H1 (cell line): Measurements from ENCODE around the gene IQCN. TPM values are rescaled to one million over a fixed set of nuclear protein-coding genes. Genes with fewer than 3 reads are reported as not detected.

Source experiments
- CTCF ChIA-PET: fragments of 300-600 bp; sonication (Branson Sonifier 250); formaldehyde crosslinking; loops from one replicate; lab custom pipeline; 2021; ENCODE audit not compliant: partially characterized antibody; lab: Charles Lee
- POLR2A ChIA-PET: fragments of 300-600 bp; sonication (Branson Sonifier 250); formaldehyde crosslinking; loops from one replicate; lab custom pipeline; 2021; ENCODE audit warnings: inconsistent platforms; ENCODE audit not compliant: partially characterized antibody; lab: Charles Lee
- DNase-seq, 2 experiments: peaks; one replicate each; pipeline versions ENCODE4 v3.0.0 to v3.0.0-alpha.2; 2010 to 2022; ENCODE audit warnings: low spot score in 2 of 2, low read depth in 1 of 2, mixed read lengths in 1 of 2
- FAIRE-seq: peaks from 2 replicates; lab custom pipeline; 2011; peaks lifted over from hg19 to GRCh38; lab: Jason Lieb, UNC
- H2AFZ ChIP-seq: 2 replicates; pipeline ENCODE4 v1.8.1; 2012; ENCODE audit warnings: low read length, inconsistent platforms
- H2AK5ac ChIP-seq: 2 replicates; pipeline ENCODE4 v1.6.1; 2013; ENCODE audit warnings: low read depth, low read length
- H2BK120ac ChIP-seq: replicated peaks from 2 replicates; pipeline ENCODE3; 2013; ENCODE audit warnings: low read depth, low read length, inconsistent platforms
- H2BK12ac ChIP-seq: 2 replicates; pipeline ENCODE4 v1.6.1; 2013; ENCODE audit warnings: low read depth, low read length
- H2BK15ac ChIP-seq: 2 replicates; pipeline ENCODE4 v1.6.1; 2013; ENCODE audit warnings: low read length
- H2BK20ac ChIP-seq: 2 replicates; pipeline ENCODE4 v1.6.1; 2013; ENCODE audit warnings: low read length
- H2BK5ac ChIP-seq: 2 replicates; pipeline ENCODE4 v1.6.1; 2013; ENCODE audit warnings: low read depth, low read length
- H3K14ac ChIP-seq: 2 replicates; pipeline ENCODE4 v1.6.1; 2013; ENCODE audit warnings: inconsistent platforms; ENCODE audit not compliant: insufficient read length
- H3K18ac ChIP-seq: 2 replicates; pipeline ENCODE4 v1.6.1; 2013; ENCODE audit warnings: low read length; ENCODE audit errors: extremely low read depth
- H3K23ac ChIP-seq: 2 replicates; pipeline ENCODE4 v1.6.1; 2013; ENCODE audit warnings: inconsistent platforms; ENCODE audit not compliant: insufficient read length
- H3K23me2 ChIP-seq: 2 replicates; pipeline ENCODE4 v1.6.1; 2013; ENCODE audit warnings: low read depth, low read length
- H3K27ac ChIP-seq: 2 replicates; pipeline ENCODE4 v1.6.1; 2011; ENCODE audit warnings: low read depth, low read length, inconsistent platforms
- H3K27me3 ChIP-seq, 4 experiments: replicated peaks in 1 of 4; 1 replicate in 1 of 4; 2 replicates in 3 of 4; pipeline versions ENCODE4 v1.6.1 to v1.8.1; 2011 to 2013; ENCODE audit warnings: low read length in 3 of 4, mild to moderate bottlenecking in 3 of 4, inconsistent platforms in 2 of 4, mixed read lengths in 2 of 4, moderate library complexity in 1 of 4; ENCODE audit not compliant: control insufficient read depth in 3 of 4, insufficient read depth in 3 of 4; ENCODE audit errors: extremely low read depth in 1 of 4
- H3K36me3 ChIP-seq, 4 experiments: 2 replicates each; pipeline versions ENCODE4 v1.6.1 to v1.8.1; 2011 to 2013; ENCODE audit warnings: mild to moderate bottlenecking in 4 of 4, low read length in 3 of 4, moderate library complexity in 2 of 4, control low read depth in 1 of 4, inconsistent platforms in 1 of 4; ENCODE audit not compliant: insufficient read depth in 4 of 4, control insufficient read depth in 2 of 4
- H3K4ac ChIP-seq: replicated peaks from 2 replicates; pipeline ENCODE3; 2013; ENCODE audit warnings: low read length, low read depth, mixed read lengths, inconsistent platforms; ENCODE audit not compliant: insufficient read length
- H3K4me1 ChIP-seq, 4 experiments: replicated peaks in 1 of 4; 1 replicate in 1 of 4; 2 replicates in 3 of 4; pipeline versions ENCODE4 v1.6.1 to v1.8.1; 2011 to 2013; ENCODE audit warnings: low read length in 3 of 4, inconsistent platforms in 2 of 4, mixed read lengths in 1 of 4; ENCODE audit not compliant: insufficient read depth in 4 of 4, control insufficient read depth in 3 of 4
- H3K4me2 ChIP-seq, 2 experiments: 2 replicates each; pipeline versions ENCODE4 v1.6.1 to v1.8.1; 2011 to 2013; ENCODE audit warnings: low read depth in 2 of 2, low read length in 2 of 2, control low read depth in 1 of 2, inconsistent platforms in 1 of 2, mild to moderate bottlenecking in 1 of 2; ENCODE audit not compliant: insufficient read depth in 1 of 2
- H3K4me3 ChIP-seq, 4 experiments: fragments of 200-600, 300-600 bp in 1 of 4; sonication (generic), shearing (Covaris generic), sonication (Bioruptor Twin) in 1 of 4; 2 replicates each; pipeline versions ENCODE4 v1.5.1 to v1.8.1; 2011 to 2016; ENCODE audit warnings: low read length in 4 of 4, low read depth in 3 of 4, control low read depth in 2 of 4, inconsistent platforms in 2 of 4, mild to moderate bottlenecking in 2 of 4, mixed read lengths in 1 of 4, moderate library complexity in 1 of 4; ENCODE audit not compliant: insufficient read depth in 2 of 4; ENCODE audit errors: extremely low read depth in 1 of 4
- H3K56ac ChIP-seq: replicated peaks from 2 replicates; pipeline ENCODE3; 2013; ENCODE audit warnings: low read depth, mild to moderate bottlenecking, mixed read lengths, low read length, inconsistent platforms; ENCODE audit not compliant: insufficient read length
- H3K79me1 ChIP-seq: 2 replicates; pipeline ENCODE4 v1.6.1; 2013; ENCODE audit warnings: low read depth, low read length, control low read depth
- H3K79me2 ChIP-seq, 2 experiments: 2 replicates each; pipeline versions ENCODE4 v1.6.1 to v1.8.1; 2012 to 2013; ENCODE audit warnings: low read length in 2 of 2, mild to moderate bottlenecking in 2 of 2, inconsistent platforms in 1 of 2; ENCODE audit not compliant: insufficient read depth in 2 of 2, control insufficient read depth in 1 of 2
- H3K9ac ChIP-seq, 4 experiments: replicated peaks in 1 of 4; 1 replicate in 1 of 4; 2 replicates in 3 of 4; pipeline versions ENCODE4 v1.6.1 to v1.8.1; 2011 to 2013; ENCODE audit warnings: low read depth in 3 of 4, low read length in 3 of 4, control low read depth in 2 of 4, mild to moderate bottlenecking in 2 of 4, moderate library complexity in 2 of 4, inconsistent platforms in 1 of 4; ENCODE audit errors: extremely low read depth in 1 of 4
- H3K9me3 ChIP-seq, 2 experiments: 2 replicates each; pipeline versions ENCODE4 v1.6.1 to v1.8.1; 2012 to 2013; ENCODE audit warnings: mild to moderate bottlenecking in 2 of 2, moderate library complexity in 2 of 2, control low read depth in 1 of 2, inconsistent platforms in 1 of 2, low read depth in 1 of 2, low read length in 1 of 2, mixed read lengths in 1 of 2; ENCODE audit not compliant: insufficient read depth in 2 of 2
- H4K20me1 ChIP-seq, 2 experiments: replicated peaks in 1 of 2; 2 replicates each; pipeline versions ENCODE3 to v1.8.1; 2011 to 2013; ENCODE audit warnings: inconsistent platforms in 2 of 2, low read length in 2 of 2, mild to moderate bottlenecking in 1 of 2; ENCODE audit not compliant: insufficient read depth in 2 of 2, control insufficient read depth in 1 of 2
- H4K5ac ChIP-seq: 2 replicates; pipeline ENCODE4 v1.6.1; 2013; ENCODE audit warnings: low read length, low read depth, mixed read lengths, inconsistent platforms; ENCODE audit not compliant: insufficient read length
- H4K8ac ChIP-seq: 2 replicates; pipeline ENCODE4 v1.8.0; 2013; ENCODE audit warnings: mild to moderate bottlenecking, moderate library complexity, low read length, inconsistent platforms; ENCODE audit not compliant: insufficient read depth; ENCODE audit errors: extremely low read depth
- H4K91ac ChIP-seq: replicated peaks from 2 replicates; pipeline ENCODE3; 2013; ENCODE audit warnings: low read length, mixed read lengths, inconsistent platforms; ENCODE audit not compliant: insufficient read length
- BACH1 ChIP-seq: IDR thresholded peaks from 2 replicates; pipeline ENCODE4 v1.6.1; 2012; ENCODE audit warnings: low read length, improper control_type of control experiment
- BRCA1 ChIP-seq: IDR thresholded peaks from 2 replicates; pipeline ENCODE4 v1.6.1; 2012; ENCODE audit warnings: low read depth, low read length, improper control_type of control experiment
- CTBP2 ChIP-seq: IDR thresholded peaks from 2 replicates; pipeline ENCODE4 v1.7.0; 2011; ENCODE audit warnings: borderline replicate concordance, mild to moderate bottlenecking, moderate library complexity, mixed read lengths, low read length; ENCODE audit not compliant: insufficient read depth, insufficient read length
- HDAC2 ChIP-seq, 2 experiments: fragments of 300-600 bp in 1 of 2; sonication (generic) in 1 of 2; IDR thresholded peaks; 2 replicates each; pipeline ENCODE4 v1.6.1; 2011 to 2012; ENCODE audit warnings: low read depth in 2 of 2, low read length in 2 of 2, mild to moderate bottlenecking in 2 of 2, moderate library complexity in 2 of 2, borderline replicate concordance in 1 of 2, inconsistent platforms in 1 of 2
- KDM4A ChIP-seq: IDR thresholded peaks from one replicate; pipeline ENCODE4 v1.7.1; 2012; ENCODE audit warnings: low read depth, mild to moderate bottlenecking, moderate library complexity, low read length, inconsistent platforms; ENCODE audit not compliant: severe bottlenecking
- KDM5A ChIP-seq: fragments of 200-600 bp; IDR thresholded peaks from 2 replicates; pipeline ENCODE4 v1.7.1; 2012; ENCODE audit warnings: mild to moderate bottlenecking, low read length, inconsistent platforms, mixed read lengths
- POLR2A ChIP-seq, 2 experiments: IDR thresholded peaks; 1 replicate in 1 of 2; 2 replicates in 1 of 2; pipeline ENCODE4 v1.6.1; 2011; ENCODE audit warnings: low read depth in 2 of 2, low read length in 2 of 2, mild to moderate bottlenecking in 2 of 2; ENCODE audit errors: control extremely low read depth in 1 of 2
- RAD21 ChIP-seq, 2 experiments: IDR thresholded peaks in 1 of 2; conservative IDR thresholded peaks in 1 of 2; 2 replicates each; pipeline ENCODE4 v1.6.1; 2011; ENCODE audit warnings: low read depth in 2 of 2, low read length in 2 of 2, improper control_type of control experiment in 1 of 2, inconsistent platforms in 1 of 2, mild to moderate bottlenecking in 1 of 2, moderate library complexity in 1 of 2
- SRF ChIP-seq: IDR thresholded peaks from 2 replicates; pipeline ENCODE4 v1.6.1; 2011; ENCODE audit warnings: mild to moderate bottlenecking, low read depth, low read length, moderate library complexity
- TAF1 ChIP-seq: IDR thresholded peaks from 2 replicates; pipeline ENCODE4 v1.6.1; 2011; ENCODE audit warnings: mild to moderate bottlenecking, low read depth, low read length
- TCF12 ChIP-seq: IDR thresholded peaks from 2 replicates; pipeline ENCODE4 v1.6.1; 2011; ENCODE audit warnings: low read depth, mild to moderate bottlenecking, low read length
- WGBS, 2 experiments: shearing (Covaris generic) in 1 of 2; methylation state at CpG; one replicate each; pipeline versions ENCODE4 v1.1.6 to v1.1.7; 2013 to 2015; ENCODE audit warnings: low lambda C conversion rate in 2 of 2, mixed read lengths in 2 of 2, inconsistent platforms in 1 of 2, low coverage in 1 of 2, missing lambda C conversion rate in 1 of 2; ENCODE audit not compliant: insufficient replicate concordance in 2 of 2, insufficient coverage in 1 of 2, insufficient read length in 1 of 2; ENCODE audit errors: extremely low coverage in 1 of 2, missing lambda C conversion rate in 1 of 2; 5-methylcytosine and 5-hydroxymethylcytosine counted together
- polyA plus RNA-seq, 7 experiments: library from polyadenylated mRNA; depleted of rRNA in 3 of 7; stranded (reverse) in 5 of 7; unstranded in 2 of 7; fragments of >200 nt in 5 of 7; fragments of 200-250 nt in 2 of 7; gene quantifications; 1 replicate in 5 of 7; 2 replicates in 1 of 7; 4 replicates in 1 of 7; pipeline versions ENCODE4 v1.2.1 to v1.2.3, GENCODE V29; 2011 to 2013; ENCODE audit warnings: missing spikeins in 2 of 7, mixed read lengths in 2 of 7
- total RNA-seq: library from RNA; stranded (reverse); fragmentation: NEBNext Ultra II Directional; extraction: Animal tissue kit (Norgen Biotek cat#: 25700); gene quantifications from 2 replicates; pipeline ENCODE4 v1.2.1, GENCODE V29; 2021

The IQCN gene
- total and polyA plus RNA-seq, 2 of the 8 experiments (the other 6 are each of a cell fraction or from before 2014, with no cell fraction given), result 0.36 to 1.0 TPM

DNA sequence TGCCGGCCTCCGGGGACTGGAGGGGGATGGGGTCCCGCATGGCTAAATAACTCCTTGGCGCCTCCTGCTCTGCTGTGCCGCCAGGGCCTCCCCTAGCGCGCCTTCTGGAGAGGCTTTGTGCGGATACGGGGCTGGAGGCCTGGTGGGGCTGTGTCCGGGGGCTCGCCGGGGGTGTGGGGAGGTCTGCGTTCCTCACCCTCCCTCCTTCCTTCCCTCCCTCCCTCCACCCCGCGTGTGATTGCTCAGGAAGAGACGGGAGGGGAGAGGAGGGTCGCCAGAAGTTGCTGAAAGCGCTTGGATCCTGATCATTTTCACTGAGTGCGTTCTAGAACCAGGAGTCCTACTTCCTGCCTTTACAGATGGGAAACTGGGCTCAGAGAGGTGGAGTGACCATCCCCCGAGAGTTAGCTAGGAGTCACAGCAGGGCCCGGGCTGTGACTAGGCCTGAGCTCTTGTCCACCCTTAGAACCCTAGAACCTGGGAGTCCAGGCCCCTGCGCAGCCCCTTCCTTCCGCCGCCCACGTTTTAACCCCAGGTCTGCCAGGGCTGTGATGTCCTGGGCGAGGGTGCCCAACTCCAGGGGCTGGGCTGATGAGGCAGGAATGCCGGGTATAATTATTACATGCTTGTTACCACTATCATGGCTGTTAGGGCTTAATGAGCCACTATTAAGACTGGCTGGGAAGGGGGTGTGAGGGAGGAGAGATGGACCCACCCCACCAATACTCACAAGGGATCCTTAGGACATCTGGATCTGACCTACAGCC, 8.0 kb upstream of the IQCN start:
- Histone ChIP-seq H3K4ac (peak overlapping the region; percentile 22), H2AFZ (no peak overlapping the region), H3K4me2 (peak overlapping the region; percentile 72 to 81), H4K8ac (peak overlapping the region; percentile 99), H3K14ac (no peak overlapping the region), H3K9ac (peak overlapping the region; percentile 76 to 94 (median 87)), H3K9me3 (no peaks in the 10 kb centered on the region), H2BK120ac (peak overlapping the region; percentile 82), H3K18ac (peak overlapping the region; percentile 96), H2BK15ac (peak overlapping the region; percentile 89; the same call in 1 of the 2 replicates), H3K56ac (peak overlapping the region; percentile 79), H4K5ac (peak overlapping the region; percentile 61), H3K4me3 (peak overlapping the region; percentile 39 to 76 (median 59)), H2AK5ac (peak overlapping the region; percentile 99), H3K23me2 (peaks cover 12% of the 10 kb centered on the region), H3K36me3 (peaks cover 0 to 5% (median 3%) of the 10 kb centered on the region in 4 experiments; a peak in 3 of 8 replicates), H2BK12ac (peak overlapping the region; percentile 99), H3K23ac (no peak overlapping the region), H3K79me1 (peaks cover 13% of the 10 kb centered on the region; the same call in 1 of the 2 replicates), H3K4me1 (peaks cover 4 to 18% (median 10%) of the 10 kb centered on the region in 4 experiments; a peak in 6 of 7 replicates), H3K27ac (peak overlapping the region; percentile 95), H2BK20ac (peak overlapping the region; percentile 72; the same call in 1 of the 2 replicates), H4K91ac (peak overlapping the region; percentile 96), H3K79me2 (peaks cover 0 to 28% of the 10 kb centered on the region in 2 experiments; a peak in 3 of 4 replicates), H2BK5ac (peak overlapping the region; percentile 99), H3K27me3 (peaks cover 0 to 4% (median 0%) of the 10 kb centered on the region in 4 experiments; a peak in 3 of 7 replicates), H4K20me1 (peaks cover 9 to 16% of the 10 kb centered on the region in 2 experiments)
- POLR2A ChIA-PET, result interaction anchor here (0.6 to 10.3 kb wide), 65 partner anchors 9 to 401 kb away, joined by 3 to 237 read pairs (median 6); partner anchors contain the start of genes ELL, GDF15, IQCN and LRRC25
- 20% methylated on average over 11 of the region's 27 CpGs; no CpG with 5 or more reads in 1 of the 2 experiments for WGBS, 2 experiments
- FAIRE-seq, result no peak
- DNase-seq, result no peak
- CTCF ChIA-PET, result interaction anchor here (1.0 to 13.6 kb wide), 8 partner anchors 11 to 134 kb away, joined by 4 to 242 read pairs (median 50); partner anchors contain the start of gene LSM4
- no peak for TF ChIP-seq HDAC2 (IDR thresholded peaks at IDR 0.05; ENCODE audit: borderline replicate concordance in 1 of 2, low read depth in 2 of 2, low read length in 2 of 2)
- TF ChIP-seq KDM5A, result no peak
- TF ChIP-seq TCF12, result no peak
- 0 out of 4 replicates have a peak, but pooled peaks of 1 of the 2 experiments have one; percentile 1 for TF ChIP-seq RAD21 (IDR thresholded peaks at IDR 0.05 in 1 of 2, conservative IDR thresholded peaks at IDR 0.05 in 1 of 2; ENCODE audit: low read depth in 2 of 2, low read length in 2 of 2)
- peak; percentile 54 to 74 for TF ChIP-seq POLR2A (IDR thresholded peaks at IDR 0.05; ENCODE audit: control extremely low read depth in 1 of 2, low read depth in 2 of 2, low read length in 2 of 2)
- peak; percentile 6; the same call in 1 of the 2 replicates for TF ChIP-seq TAF1
- TF ChIP-seq BACH1, result no peak
- no peak for TF ChIP-seq KDM4A
- TF ChIP-seq SRF, result no peak
- no peak for TF ChIP-seq CTBP2
- TF ChIP-seq BRCA1, result no peak
